Omental fat pad (tissue), 4 donors: ENCODE results near the gene AJAP1. TPM values are rescaled to one million over a fixed set of nuclear protein-coding genes. Genes with fewer than 3 reads are reported as not detected.

Source experiments
- ATAC-seq: fragments of 150-250 bp; one replicate; pipeline ENCODE4 v1.9.1; 2016; ENCODE audit warnings: mild to moderate bottlenecking, moderate library complexity; ENCODE audit not compliant: low FRiP score
- DNase-seq: peaks from one replicate; pipeline ENCODE4 v3.0.0-alpha.2; 2019; ENCODE audit warnings: low spot score
- total RNA-seq, 4 donors: library from RNA; depleted of rRNA; stranded (reverse); fragments of >200 nt; gene quantifications; one replicate each; pipeline ENCODE4 v1.1.0, GENCODE V29; 2016
- TF ChIP-seq, protein P1 (sequence below), 3 donors: fragments of 450-650 bp; IDR thresholded peaks; one replicate each; pipeline ENCODE4 v1.5.1; 2016 to 2017; ENCODE audit warnings: antibody characterized with exemption in 3 of 3, mild to moderate bottlenecking in 3 of 3, moderate library complexity in 2 of 3

The AJAP1 gene
- total RNA-seq, 4 donors from 2014 or later, result 0.06 to 0.63 (median 0.53) TPM

- TF ChIP-seq, protein P1, sequence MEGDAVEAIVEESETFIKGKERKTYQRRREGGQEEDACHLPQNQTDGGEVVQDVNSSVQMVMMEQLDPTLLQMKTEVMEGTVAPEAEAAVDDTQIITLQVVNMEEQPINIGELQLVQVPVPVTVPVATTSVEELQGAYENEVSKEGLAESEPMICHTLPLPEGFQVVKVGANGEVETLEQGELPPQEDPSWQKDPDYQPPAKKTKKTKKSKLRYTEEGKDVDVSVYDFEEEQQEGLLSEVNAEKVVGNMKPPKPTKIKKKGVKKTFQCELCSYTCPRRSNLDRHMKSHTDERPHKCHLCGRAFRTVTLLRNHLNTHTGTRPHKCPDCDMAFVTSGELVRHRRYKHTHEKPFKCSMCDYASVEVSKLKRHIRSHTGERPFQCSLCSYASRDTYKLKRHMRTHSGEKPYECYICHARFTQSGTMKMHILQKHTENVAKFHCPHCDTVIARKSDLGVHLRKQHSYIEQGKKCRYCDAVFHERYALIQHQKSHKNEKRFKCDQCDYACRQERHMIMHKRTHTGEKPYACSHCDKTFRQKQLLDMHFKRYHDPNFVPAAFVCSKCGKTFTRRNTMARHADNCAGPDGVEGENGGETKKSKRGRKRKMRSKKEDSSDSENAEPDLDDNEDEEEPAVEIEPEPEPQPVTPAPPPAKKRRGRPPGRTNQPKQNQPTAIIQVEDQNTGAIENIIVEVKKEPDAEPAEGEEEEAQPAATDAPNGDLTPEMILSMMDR (IDR thresholded peaks at IDR 0.05), result no peak
- ATAC-seq (no peak), DNase-seq (no peak)
These were observed 35.0 kb downstream of the AJAP1 start for GRCh38 chr1:4689271-4689935.

DNA sequence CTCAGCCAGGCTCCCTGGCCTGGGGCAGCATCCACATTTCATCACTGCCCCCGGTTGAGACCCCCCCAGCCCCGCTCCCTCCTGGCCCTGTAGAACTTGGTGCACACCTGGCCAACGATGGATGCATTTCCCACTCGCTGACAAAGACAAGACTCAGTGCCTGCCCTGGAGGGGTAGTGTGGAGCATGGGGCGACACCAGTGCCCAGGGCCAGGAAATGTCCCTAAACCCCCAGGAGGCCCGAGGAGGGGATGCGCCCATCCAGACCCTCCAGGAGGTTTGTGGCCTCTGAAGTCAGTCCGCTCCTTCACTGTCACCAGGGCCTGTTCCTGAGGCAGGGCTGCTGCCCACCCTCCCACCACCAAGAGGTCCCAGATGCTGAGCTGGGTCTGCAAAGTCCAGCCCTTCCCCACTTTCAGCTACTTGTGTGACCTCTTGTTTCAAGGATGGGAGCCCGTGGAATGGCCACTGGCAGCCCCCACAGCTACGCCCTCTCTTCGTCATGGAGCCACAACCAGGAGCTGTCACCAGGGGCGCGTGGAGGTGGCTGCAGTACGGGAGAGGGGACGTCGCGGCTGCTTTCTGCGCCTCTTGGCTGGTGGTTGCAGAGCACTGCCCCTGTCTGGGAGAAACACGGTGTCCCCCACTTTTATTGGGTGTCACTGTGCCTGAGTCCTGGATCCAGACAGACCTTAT is 35.7 kb downstream of the AJAP1 start:
- DNase-seq (no peak), ATAC-seq (no peak)
- TF ChIP-seq, protein P1 (IDR thresholded peaks at IDR 0.05), result no peak

DNA sequence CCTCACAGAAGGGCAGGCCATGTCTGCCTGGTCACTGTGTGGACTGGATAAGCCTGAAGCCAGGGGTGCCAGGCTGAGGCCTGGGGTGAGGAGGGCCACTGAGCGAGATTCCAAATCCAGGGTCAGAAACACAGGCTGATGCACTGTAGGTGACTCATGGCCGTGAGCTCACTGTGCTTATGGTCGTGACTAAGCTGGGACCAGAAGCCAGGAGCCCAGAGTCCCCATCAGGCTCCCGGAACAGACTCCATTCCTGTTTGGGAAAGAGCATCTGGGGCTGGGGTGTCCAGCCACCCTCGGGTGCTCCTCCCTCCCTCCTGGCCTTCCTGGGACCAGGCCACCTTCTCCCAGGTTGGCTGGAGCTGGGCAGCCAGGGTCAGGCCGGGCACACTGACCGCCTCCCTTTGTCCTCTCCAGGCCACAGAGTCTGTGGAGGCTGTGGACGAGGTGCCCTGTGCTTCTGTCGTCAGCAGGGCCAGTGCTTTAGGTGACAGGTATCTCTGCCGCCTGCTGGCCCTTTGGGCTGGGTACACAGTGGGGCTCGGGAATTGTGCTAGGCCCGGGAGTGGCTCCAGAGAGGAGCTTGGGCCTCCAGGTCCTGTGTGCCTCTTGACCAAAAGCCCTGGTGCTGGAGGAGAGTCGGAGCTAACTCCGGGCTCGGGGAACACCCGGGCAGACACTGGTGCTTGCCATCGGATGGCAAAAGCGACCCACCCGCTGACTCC is 36.7 kb downstream of the AJAP1 start:
- ATAC-seq (no peak), DNase-seq (no peak)
- TF ChIP-seq, protein P1 (IDR thresholded peaks at IDR 0.05), result no peak

DNA sequence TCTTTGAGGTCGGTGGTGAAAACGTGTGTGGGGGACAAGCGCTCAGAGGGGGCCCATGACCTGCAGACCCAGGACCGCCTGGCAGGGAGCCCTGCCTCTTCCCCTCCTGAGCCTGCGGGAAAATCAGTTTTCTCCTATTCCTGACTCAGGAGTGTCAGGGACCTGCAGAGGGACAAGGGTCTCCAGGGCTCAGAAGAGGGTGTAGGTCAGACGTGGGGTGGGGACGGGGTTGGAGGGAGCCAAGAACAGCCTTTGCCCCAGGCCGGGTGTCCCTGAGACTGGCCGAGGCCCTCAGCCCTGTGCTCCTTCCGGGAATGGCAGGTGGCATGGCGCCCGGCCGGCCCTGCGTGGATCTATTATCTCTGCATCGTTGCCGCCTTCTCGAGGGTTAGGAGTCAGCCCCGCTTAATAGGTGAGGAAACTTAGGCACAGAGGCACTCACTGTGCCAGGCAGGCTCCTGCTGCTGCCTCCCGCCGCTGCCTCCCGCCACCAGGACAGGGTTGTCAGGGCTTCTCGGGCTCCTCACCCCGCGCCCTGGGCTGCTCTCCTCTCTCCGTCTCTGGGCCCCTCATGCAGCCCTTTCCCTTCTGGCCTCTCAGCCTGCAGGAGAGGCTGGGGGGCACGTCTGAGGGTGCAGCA is 37.5 kb downstream of the AJAP1 start:
- TF ChIP-seq, protein P1 (IDR thresholded peaks at IDR 0.05), result no peak
- no peak for ATAC-seq
- no peak for DNase-seq

DNA sequence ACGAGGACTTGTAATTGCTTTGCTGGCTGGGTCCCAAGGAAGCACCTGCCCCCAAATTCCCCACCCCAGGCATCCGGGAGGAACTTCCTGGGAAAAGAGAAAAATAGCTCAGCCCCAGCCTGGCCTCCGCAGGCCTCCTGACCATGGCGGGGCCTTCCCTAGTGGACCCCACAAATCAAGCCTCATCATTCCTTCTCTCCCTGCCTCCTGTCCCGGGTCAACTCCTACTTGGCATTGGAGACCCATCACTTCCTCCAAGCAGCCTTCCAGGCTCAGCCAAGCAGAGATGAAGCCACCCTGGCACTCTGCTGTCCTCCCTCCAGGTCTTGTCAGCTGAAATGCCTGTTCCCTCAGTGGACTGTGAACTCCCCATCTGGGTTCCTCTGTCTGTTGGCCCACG is 38.0 kb downstream of the AJAP1 start:
- ATAC-seq (no peak), DNase-seq (no peak)
- TF ChIP-seq, protein P1 (IDR thresholded peaks at IDR 0.05), result no peak

- DNase-seq, result no peak
- TF ChIP-seq, protein P1 (IDR thresholded peaks at IDR 0.05), result no peak
- no peak for ATAC-seq
These were observed 38.9 kb downstream of the AJAP1 start for GRCh38 chr1:4693331-4693730.
